Measurements from ENCODE around the gene ATG14.

DNA sequence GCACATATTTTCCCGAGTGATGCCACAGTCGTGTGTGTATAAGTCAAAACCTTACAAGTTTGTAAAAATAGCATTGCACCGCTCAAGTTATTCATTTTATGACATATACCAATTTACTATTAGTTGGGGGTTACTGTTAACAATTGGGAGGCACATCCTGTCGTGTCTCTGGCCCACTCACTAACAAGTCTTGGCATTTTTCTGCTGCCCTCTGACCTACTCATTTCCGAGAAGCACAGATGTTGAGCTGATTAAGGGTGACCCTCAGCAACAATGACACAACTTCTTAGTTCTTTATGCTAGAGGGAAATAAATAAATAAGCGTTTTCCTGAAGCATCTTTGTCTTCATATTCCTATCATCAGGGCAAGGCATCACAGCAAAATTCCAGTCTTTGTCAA lies 6.8 kb upstream of the ATG14 start:
- TF ChIP-seq, protein P1, sequence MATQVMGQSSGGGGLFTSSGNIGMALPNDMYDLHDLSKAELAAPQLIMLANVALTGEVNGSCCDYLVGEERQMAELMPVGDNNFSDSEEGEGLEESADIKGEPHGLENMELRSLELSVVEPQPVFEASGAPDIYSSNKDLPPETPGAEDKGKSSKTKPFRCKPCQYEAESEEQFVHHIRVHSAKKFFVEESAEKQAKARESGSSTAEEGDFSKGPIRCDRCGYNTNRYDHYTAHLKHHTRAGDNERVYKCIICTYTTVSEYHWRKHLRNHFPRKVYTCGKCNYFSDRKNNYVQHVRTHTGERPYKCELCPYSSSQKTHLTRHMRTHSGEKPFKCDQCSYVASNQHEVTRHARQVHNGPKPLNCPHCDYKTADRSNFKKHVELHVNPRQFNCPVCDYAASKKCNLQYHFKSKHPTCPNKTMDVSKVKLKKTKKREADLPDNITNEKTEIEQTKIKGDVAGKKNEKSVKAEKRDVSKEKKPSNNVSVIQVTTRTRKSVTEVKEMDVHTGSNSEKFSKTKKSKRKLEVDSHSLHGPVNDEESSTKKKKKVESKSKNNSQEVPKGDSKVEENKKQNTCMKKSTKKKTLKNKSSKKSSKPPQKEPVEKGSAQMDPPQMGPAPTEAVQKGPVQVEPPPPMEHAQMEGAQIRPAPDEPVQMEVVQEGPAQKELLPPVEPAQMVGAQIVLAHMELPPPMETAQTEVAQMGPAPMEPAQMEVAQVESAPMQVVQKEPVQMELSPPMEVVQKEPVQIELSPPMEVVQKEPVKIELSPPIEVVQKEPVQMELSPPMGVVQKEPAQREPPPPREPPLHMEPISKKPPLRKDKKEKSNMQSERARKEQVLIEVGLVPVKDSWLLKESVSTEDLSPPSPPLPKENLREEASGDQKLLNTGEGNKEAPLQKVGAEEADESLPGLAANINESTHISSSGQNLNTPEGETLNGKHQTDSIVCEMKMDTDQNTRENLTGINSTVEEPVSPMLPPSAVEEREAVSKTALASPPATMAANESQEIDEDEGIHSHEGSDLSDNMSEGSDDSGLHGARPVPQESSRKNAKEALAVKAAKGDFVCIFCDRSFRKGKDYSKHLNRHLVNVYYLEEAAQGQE (IDR thresholded peaks at IDR 0.05), result no peak
- TF ChIP-seq, protein P2, sequence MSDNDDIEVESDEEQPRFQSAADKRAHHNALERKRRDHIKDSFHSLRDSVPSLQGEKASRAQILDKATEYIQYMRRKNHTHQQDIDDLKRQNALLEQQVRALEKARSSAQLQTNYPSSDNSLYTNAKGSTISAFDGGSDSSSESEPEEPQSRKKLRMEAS (IDR thresholded peaks at IDR 0.05), result no peak
- TF ChIP-seq, protein P3, sequence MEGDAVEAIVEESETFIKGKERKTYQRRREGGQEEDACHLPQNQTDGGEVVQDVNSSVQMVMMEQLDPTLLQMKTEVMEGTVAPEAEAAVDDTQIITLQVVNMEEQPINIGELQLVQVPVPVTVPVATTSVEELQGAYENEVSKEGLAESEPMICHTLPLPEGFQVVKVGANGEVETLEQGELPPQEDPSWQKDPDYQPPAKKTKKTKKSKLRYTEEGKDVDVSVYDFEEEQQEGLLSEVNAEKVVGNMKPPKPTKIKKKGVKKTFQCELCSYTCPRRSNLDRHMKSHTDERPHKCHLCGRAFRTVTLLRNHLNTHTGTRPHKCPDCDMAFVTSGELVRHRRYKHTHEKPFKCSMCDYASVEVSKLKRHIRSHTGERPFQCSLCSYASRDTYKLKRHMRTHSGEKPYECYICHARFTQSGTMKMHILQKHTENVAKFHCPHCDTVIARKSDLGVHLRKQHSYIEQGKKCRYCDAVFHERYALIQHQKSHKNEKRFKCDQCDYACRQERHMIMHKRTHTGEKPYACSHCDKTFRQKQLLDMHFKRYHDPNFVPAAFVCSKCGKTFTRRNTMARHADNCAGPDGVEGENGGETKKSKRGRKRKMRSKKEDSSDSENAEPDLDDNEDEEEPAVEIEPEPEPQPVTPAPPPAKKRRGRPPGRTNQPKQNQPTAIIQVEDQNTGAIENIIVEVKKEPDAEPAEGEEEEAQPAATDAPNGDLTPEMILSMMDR (IDR thresholded peaks at IDR 0.05), result no peak
- TF ChIP-seq, protein P4, sequence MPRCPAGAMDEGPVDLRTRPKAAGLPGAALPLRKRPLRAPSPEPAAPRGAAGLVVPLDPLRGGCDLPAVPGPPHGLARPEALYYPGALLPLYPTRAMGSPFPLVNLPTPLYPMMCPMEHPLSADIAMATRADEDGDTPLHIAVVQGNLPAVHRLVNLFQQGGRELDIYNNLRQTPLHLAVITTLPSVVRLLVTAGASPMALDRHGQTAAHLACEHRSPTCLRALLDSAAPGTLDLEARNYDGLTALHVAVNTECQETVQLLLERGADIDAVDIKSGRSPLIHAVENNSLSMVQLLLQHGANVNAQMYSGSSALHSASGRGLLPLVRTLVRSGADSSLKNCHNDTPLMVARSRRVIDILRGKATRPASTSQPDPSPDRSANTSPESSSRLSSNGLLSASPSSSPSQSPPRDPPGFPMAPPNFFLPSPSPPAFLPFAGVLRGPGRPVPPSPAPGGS (IDR thresholded peaks at IDR 0.05), result no peak
- TF ChIP-seq RAD21 (conservative IDR thresholded peaks at IDR 0.05 in 1 of 2, IDR thresholded peaks at IDR 0.05 in 1 of 2), result no peak
- TF ChIP-seq EP300 (IDR thresholded peaks at IDR 0.05), result no peak
- TF ChIP-seq POLR2A (IDR thresholded peaks at IDR 0.05; ENCODE audit: low read length), result no peak
- TF ChIP-seq, protein P5, sequence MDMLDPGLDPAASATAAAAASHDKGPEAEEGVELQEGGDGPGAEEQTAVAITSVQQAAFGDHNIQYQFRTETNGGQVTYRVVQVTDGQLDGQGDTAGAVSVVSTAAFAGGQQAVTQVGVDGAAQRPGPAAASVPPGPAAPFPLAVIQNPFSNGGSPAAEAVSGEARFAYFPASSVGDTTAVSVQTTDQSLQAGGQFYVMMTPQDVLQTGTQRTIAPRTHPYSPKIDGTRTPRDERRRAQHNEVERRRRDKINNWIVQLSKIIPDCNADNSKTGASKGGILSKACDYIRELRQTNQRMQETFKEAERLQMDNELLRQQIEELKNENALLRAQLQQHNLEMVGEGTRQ (IDR thresholded peaks at IDR 0.05), result no peak
- no peak for TF ChIP-seq JUN (IDR thresholded peaks at IDR 0.05)
- no peak for TF ChIP-seq ESRRA (IDR thresholded peaks at IDR 0.05; ENCODE audit: borderline replicate concordance, low read length)
- no peak for TF ChIP-seq NR3C1 (IDR thresholded peaks at IDR 0.05)
- no peak for TF ChIP-seq RFX5 (IDR thresholded peaks at IDR 0.05)
- TF ChIP-seq, protein P6, sequence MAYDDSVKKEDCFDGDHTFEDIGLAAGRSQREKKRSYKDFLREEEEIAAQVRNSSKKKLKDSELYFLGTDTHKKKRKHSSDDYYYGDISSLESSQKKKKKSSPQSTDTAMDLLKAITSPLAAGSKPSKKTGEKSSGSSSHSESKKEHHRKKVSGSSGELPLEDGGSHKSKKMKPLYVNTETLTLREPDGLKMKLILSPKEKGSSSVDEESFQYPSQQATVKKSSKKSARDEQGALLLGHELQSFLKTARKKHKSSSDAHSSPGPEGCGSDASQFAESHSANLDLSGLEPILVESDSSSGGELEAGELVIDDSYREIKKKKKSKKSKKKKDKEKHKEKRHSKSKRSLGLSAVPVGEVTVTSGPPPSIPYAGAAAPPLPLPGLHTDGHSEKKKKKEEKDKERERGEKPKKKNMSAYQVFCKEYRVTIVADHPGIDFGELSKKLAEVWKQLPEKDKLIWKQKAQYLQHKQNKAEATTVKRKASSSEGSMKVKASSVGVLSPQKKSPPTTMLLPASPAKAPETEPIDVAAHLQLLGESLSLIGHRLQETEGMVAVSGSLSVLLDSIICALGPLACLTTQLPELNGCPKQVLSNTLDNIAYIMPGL (CRISPR knock-in tag; IDR thresholded peaks at IDR 0.05; ENCODE audit: borderline replicate concordance), result no peak
- no peak for TF ChIP-seq CBX8 (IDR thresholded peaks at IDR 0.05)

Measured in A549 (cell line).